Brain microvascular endothelial cell (primary cell): ENCODE measurements around the gene UPB1.
A peak's percentile ranks its signal among the peaks of the same experiment; 100 is the strongest.

ENCODE experiments used
- DNase-seq: peaks from one replicate; pipeline ENCODE4 v3.0.0-alpha.2; 2020
- H3K27ac ChIP-seq: fragments of 250-450 bp; sonication (Bioruptor Pico); 2 replicates; pipeline ENCODE4 v1.5.1; 2020; ENCODE audit warnings: mild to moderate bottlenecking, moderate library complexity
- H3K27me3 ChIP-seq: fragments of 250-450 bp; sonication (Bioruptor Pico); replicated peaks from 2 replicates; pipeline ENCODE4 v1.5.1; 2020; ENCODE audit warnings: mild to moderate bottlenecking
- H3K36me3 ChIP-seq: fragments of 250-450 bp; sonication (Bioruptor Pico); replicated peaks from 2 replicates; pipeline ENCODE4 v1.5.1; 2020; ENCODE audit warnings: mild to moderate bottlenecking
- H3K4me3 ChIP-seq: 2 replicates; pipeline ENCODE4 v1.5.1; 2011; ENCODE audit warnings: low read depth, mild to moderate bottlenecking, control low read depth, low read length, moderate library complexity
- CTCF ChIP-seq: IDR thresholded peaks from 2 replicates; pipeline ENCODE4 v1.5.1; 2011; ENCODE audit warnings: low read depth, mild to moderate bottlenecking, moderate library complexity, low read length, control low read depth, inconsistent platforms; ENCODE audit errors: missing control alignments
- in situ Hi-C: cut with HindIII; loops from 2 replicates; pipeline ENCODE4 v1.10.0; 2017; ENCODE audit warnings: low sequenced_read_pairs, low pct_ligation_motif_present

Gene UPB1

GRCh38 chr22:24460418-24461089 lies 34.6 kb upstream of the UPB1 start:
- Histone ChIP-seq H3K27ac (peak overlapping the region; percentile 37), H3K4me3 (no peak overlapping the region), H3K27me3 (no peaks in the 10 kb centered on the region), H3K36me3 (no peaks in the 10 kb centered on the region)
- in situ Hi-C loops: no loop called here
- DNase-seq: peak; percentile 67
- peak; percentile 38 for TF ChIP-seq CTCF

- DNase-seq: no peak
- Histone ChIP-seq H3K27me3 (no peaks in the 10 kb centered on the region), H3K4me3 (no peak overlapping the region), H3K27ac (no peak overlapping the region), H3K36me3 (no peaks in the 10 kb centered on the region)
- no peak for TF ChIP-seq CTCF
- in situ Hi-C loops: no loop called here
Observed at GRCh38 chr22:24463071-24463760, 31.9 kb upstream of the UPB1 start.

GRCh38 chr22:24465566-24465965 lies 29.6 kb upstream of the UPB1 start:
- Histone ChIP-seq H3K4me3 (no peak overlapping the region), H3K27ac (peak overlapping the region; percentile 99), H3K36me3 (no peaks in the 10 kb centered on the region), H3K27me3 (no peaks in the 10 kb centered on the region)
- peak; percentile 95 for DNase-seq
- in situ Hi-C loops: no loop called here
- no peak for TF ChIP-seq CTCF

GRCh38 chr22:24465975-24466374 lies 29.2 kb upstream of the UPB1 start:
- Histone ChIP-seq H3K4me3 (no peak overlapping the region), H3K36me3 (no peaks in the 10 kb centered on the region), H3K27ac (peak overlapping the region; percentile 99), H3K27me3 (no peaks in the 10 kb centered on the region)
- DNase-seq: no peak
- TF ChIP-seq CTCF: no peak
- in situ Hi-C loops: no loop called here

GRCh38 chr22:24466716-24467328 lies 28.3 kb upstream of the UPB1 start:
- DNase-seq: peak; percentile 93
- no peaks in the 10 kb centered on the region for H3K36me3 ChIP-seq
- H3K27me3 ChIP-seq: no peaks in the 10 kb centered on the region
- H3K27ac ChIP-seq: peak overlapping the region; percentile 99
- in situ Hi-C loops: no loop called here
- no peak for TF ChIP-seq CTCF
- no peak overlapping the region for H3K4me3 ChIP-seq
